ENCODE results near the gene SLC51A. TPM values are rescaled to one million over a fixed set of nuclear protein-coding genes. Genes with fewer than 3 reads are reported as not detected.

Gene SLC51A
- not detected in 2 replicates for total RNA-seq

GRCh38 chr3:196216089-196216564 lies at the start of gene SLC51A:
Gene SLC51A, plus strand, starts transcription at chr3:196216534. Its CDS starts 179 bp downstream, at chr3:196216713.

GRCh38 chr3:196210673-196211556 lies 5.4 kb upstream of the SLC51A start, which contains the start of gene ZDHHC19:
Gene ZDHHC19, minus strand, starts transcription at chr3:196211400. Its CDS starts 85 bp downstream, at chr3:196211315.

Other genes starting within 250 kb of the SLC51A start
- gene TFRC, start 134.4 kb upstream of the SLC51A start, total RNA-seq = 124 and 212 TPM in 2 replicates
- gene ZDHHC19, start 5.1 kb upstream of the SLC51A start, total RNA-seq = not detected in 2 replicates
- 65.9 and 76.7 TPM in 2 replicates for gene PCYT1A, start 71.2 kb downstream of the SLC51A start, total RNA-seq
- gene DYNLT2B, start 101.7 kb downstream of the SLC51A start, total RNA-seq = 9.4 and 11.4 TPM in 2 replicates
- gene TM4SF19, start 121.9 kb downstream of the SLC51A start, total RNA-seq = not detected in 2 replicates
- 13.6 and 20.1 TPM in 2 replicates for gene UBXN7, start 215.9 kb downstream of the SLC51A start, total RNA-seq

All from epithelial cell of umbilical artery (primary cell).